GM23248 (cell line): ENCODE results near the gene UPK3B.
"Not testable (repeated sequence)": the region's sequence is repeated elsewhere in the genome, so short reads cannot be mapped to it uniquely, and the experiment has no call there.

Experiments used
- EZH2 ChIP-seq: fragments of 200-600 bp; sonication (generic); IDR thresholded peaks from 2 replicates; pipeline ENCODE4 v1.6.1; 2018; ENCODE audit warnings: antibody characterized with exemption, mild to moderate bottlenecking; ENCODE audit not compliant: insufficient read depth, poor library complexity, severe bottlenecking
- EZH2phosphoT487 ChIP-seq: fragments of 200-600 bp; sonication (generic); IDR thresholded peaks from 2 replicates; pipeline ENCODE4 v1.6.1; 2018; ENCODE audit warnings: antibody characterized with exemption, moderate library complexity, mild to moderate bottlenecking, low read depth; ENCODE audit not compliant: insufficient read depth

- not testable (repeated sequence) for TF ChIP-seq EZH2phosphoT487, EZH2
These were observed 1.8 kb downstream of the UPK3B start for GRCh38 chr7:76511911-76512885.
